GM12878 (cell line): ENCODE data around the gene WNK2. TPM values are rescaled to one million over a fixed set of nuclear protein-coding genes. Genes with fewer than 3 reads are reported as not detected.
A peak's percentile ranks its signal among the peaks of the same experiment; 100 is the strongest.

Experiments
- ATAC-seq: fragments of 200-7000 bp; cut with Tn5 transposase; 3 replicates; pipeline ENCODE4 v1.9.1; 2020; ENCODE audit warnings: mild to moderate bottlenecking, moderate library complexity
- BruUV-seq: library from RNA; stranded (reverse); fragments of 400-500 nt; replicated peaks from 2 replicates; lab custom pipeline; 2021; lab: Mats Ljungman, UMichigan
- CTCF ChIA-PET: fragments of 300-600 bp; sonication (Branson Sonifier 250); formaldehyde crosslinking; extraction: SDS; loops from one replicate; lab custom pipeline; 2021; ENCODE audit warnings: inconsistent platforms; lab: Yijun Ruan, JAX
- POLR2A ChIA-PET: fragments of 350-600 bp; formaldehyde crosslinking; extraction: SDS; loops from one replicate; lab custom pipeline; 2021; ENCODE audit warnings: inconsistent platforms; lab: Charles Lee
- RAD21 ChIA-PET: fragments of 300-600 bp; sonication (Branson Sonifier 250); formaldehyde crosslinking; loops from one replicate; lab custom pipeline; 2023; ENCODE audit warnings: antibody characterized with exemption; ENCODE audit not compliant: unreplicated experiment; lab: Charles Lee
- SMC1A ChIA-PET: fragments of 300-600 bp; sonication (Branson Sonifier 250); formaldehyde crosslinking; loops from one replicate; lab custom pipeline; 2023; ENCODE audit not compliant: unreplicated experiment, uncharacterized antibody; lab: Charles Lee
- DNase-seq: peaks from one replicate; pipeline ENCODE4 v3.0.0-alpha.2; 2011; ENCODE audit warnings: low read depth, low spot score
- FAIRE-seq: peaks from 3 replicates; lab custom pipeline; 2011; peaks lifted over from hg19 to GRCh38; lab: Jason Lieb, UNC
- H2AFZ ChIP-seq: 2 replicates; pipeline ENCODE4 v1.6.0; 2011; ENCODE audit warnings: low read depth, low read length, control low read depth; ENCODE audit not compliant: control insufficient read depth
- H3K27ac ChIP-seq: 2 replicates; pipeline ENCODE4 v1.5.1; 2011; ENCODE audit warnings: control low read depth; ENCODE audit not compliant: control insufficient read depth, insufficient read depth
- H3K27me3 ChIP-seq, 2 experiments: replicated peaks in 1 of 2; 2 replicates each; pipeline versions ENCODE4 v1.6.0 to v1.6.1; 2011; ENCODE audit warnings: low read length in 1 of 2; ENCODE audit not compliant: control insufficient read depth in 2 of 2, insufficient read depth in 2 of 2
- H3K36me3 ChIP-seq, 2 experiments: 2 replicates each; pipeline ENCODE4 v1.5.1; 2011; ENCODE audit warnings: low read length in 1 of 2; ENCODE audit not compliant: control insufficient read depth in 2 of 2, insufficient read depth in 2 of 2
- H3K4me1 ChIP-seq: 2 replicates; pipeline ENCODE4 v1.6.1; 2011; ENCODE audit warnings: mild to moderate bottlenecking, low read length, moderate library complexity, mixed read lengths; ENCODE audit not compliant: control insufficient read depth, insufficient read depth
- H3K4me2 ChIP-seq: 2 replicates; pipeline ENCODE4 v1.6.0; 2011; ENCODE audit warnings: control low read depth; ENCODE audit not compliant: control insufficient read depth, insufficient read depth
- H3K4me3 ChIP-seq: fragments of 200-600 bp; sonication (generic); 2 replicates; pipeline ENCODE4 v1.5.1; 2016
- H3K79me2 ChIP-seq: 2 replicates; pipeline ENCODE4 v1.6.0; 2011; ENCODE audit warnings: low read length; ENCODE audit not compliant: control insufficient read depth, insufficient read depth
- H3K9ac ChIP-seq: 2 replicates; pipeline ENCODE4 v1.8.0; 2011; ENCODE audit warnings: low read length, control low read depth, mixed read lengths; ENCODE audit not compliant: control insufficient read depth, insufficient read depth
- H3K9me3 ChIP-seq: replicated peaks from 3 replicates; pipeline ENCODE4 v1.5.1; 2011; ENCODE audit warnings: mild to moderate bottlenecking, low read length; ENCODE audit not compliant: control insufficient read depth, insufficient read depth
- H4K20me1 ChIP-seq: 2 replicates; pipeline ENCODE4 v1.6.0; 2011; ENCODE audit not compliant: control insufficient read depth, insufficient read depth
- ATF2 ChIP-seq: IDR thresholded peaks from 2 replicates; pipeline ENCODE4 v1.6.1; 2012; ENCODE audit warnings: low read length, inconsistent platforms
- BHLHE40 ChIP-seq, 2 experiments: fragments of 450-650 bp in 1 of 2; IDR thresholded peaks; 2 replicates each; pipeline ENCODE4 v1.6.1; 2011 to 2017; ENCODE audit warnings: low read depth in 2 of 2, borderline replicate concordance in 1 of 2, improper control_type of control experiment in 1 of 2, low read length in 1 of 2, mild to moderate bottlenecking in 1 of 2
- CBX3 ChIP-seq: fragments of 200-600 bp; sonication (generic); IDR thresholded peaks from 2 replicates; pipeline ENCODE4 v1.6.1; 2016; ENCODE audit warnings: low read depth, borderline replicate concordance
- CHD1 ChIP-seq: IDR thresholded peaks from 2 replicates; pipeline ENCODE4 v1.6.1; 2012; ENCODE audit warnings: low read depth, low read length, improper control_type of control experiment
- CHD4 ChIP-seq: fragments of 200-600 bp; sonication (generic); IDR thresholded peaks from 2 replicates; pipeline ENCODE4 v1.6.1; 2016; ENCODE audit warnings: mild to moderate bottlenecking
- FOS ChIP-seq: IDR thresholded peaks from 3 replicates; pipeline ENCODE4 v1.6.1; 2011; ENCODE audit warnings: borderline replicate concordance; ENCODE audit not compliant: insufficient read length; ENCODE audit errors: extremely low read depth
- HDAC6 ChIP-seq: fragments of 200-600 bp; sonication (generic); IDR thresholded peaks from one replicate; pipeline ENCODE4 v1.8.0; 2017; ENCODE audit warnings: antibody characterized with exemption; ENCODE audit not compliant: unreplicated experiment
- IKZF2 ChIP-seq, 2 experiments: fragments of 450-650 bp; IDR thresholded peaks; 2 replicates each; pipeline ENCODE4 v1.6.1; 2017; ENCODE audit warnings: mild to moderate bottlenecking in 2 of 2, moderate library complexity in 2 of 2
- JUND ChIP-seq: IDR thresholded peaks from 2 replicates; pipeline ENCODE4 v1.6.1; 2012; ENCODE audit warnings: low read depth, mild to moderate bottlenecking, low read length, improper control_type of control experiment, moderate library complexity
- MYC ChIP-seq: IDR thresholded peaks from 2 replicates; pipeline ENCODE4 v1.6.1; 2011; ENCODE audit warnings: mild to moderate bottlenecking, low read length, moderate library complexity, inconsistent platforms; ENCODE audit not compliant: insufficient read depth, insufficient replicate concordance, insufficient read length, severe bottlenecking
- RELA ChIP-seq: fragments of 450-650 bp; IDR thresholded peaks from 2 replicates; pipeline ENCODE4 v1.8.0; 2014; ENCODE audit warnings: borderline replicate concordance; ENCODE audit not compliant: partially characterized antibody
- RFX5 ChIP-seq: IDR thresholded peaks from 2 replicates; pipeline ENCODE4 v1.6.1; 2011; ENCODE audit warnings: low read depth, low read length, improper control_type of control experiment
- SMAD1 ChIP-seq: fragments of 450-650 bp; IDR thresholded peaks from 2 replicates; pipeline ENCODE4 v1.6.1; 2018; ENCODE audit warnings: mild to moderate bottlenecking, low read depth; ENCODE audit not compliant: partially characterized antibody
- YBX1 ChIP-seq: fragments of 450-650 bp; IDR thresholded peaks from 2 replicates; pipeline ENCODE4 v1.6.1; 2016; ENCODE audit warnings: antibody characterized with exemption
- ZBTB11 ChIP-seq: fragments of 450-650 bp; formaldehyde crosslinking; IDR thresholded peaks from 2 replicates; pipeline ENCODE4 v1.5.0; 2022; ENCODE audit warnings: mild to moderate bottlenecking, missing genetic modification characterization
- ZSCAN29 ChIP-seq: fragments of 450-650 bp; IDR thresholded peaks from 2 replicates; pipeline ENCODE4 v1.6.1; 2017; ENCODE audit warnings: mild to moderate bottlenecking, moderate library complexity
- WGBS: methylation state at CpG from one replicate; pipeline ENCODE4 v1.1.6; 2016; ENCODE audit warnings: low lambda C conversion rate; ENCODE audit not compliant: insufficient replicate concordance, insufficient coverage; ENCODE audit errors: missing lambda C conversion rate; 5-methylcytosine and 5-hydroxymethylcytosine counted together
- in situ Hi-C: fragments of 300-500 bp; cut with MboI; formaldehyde crosslinking; loops from 9 replicates; pipeline ENCODE4 v1.14.3; 2018; ENCODE audit warnings: mixed read lengths
- intact Hi-C: fragments of 100-400 bp; cut with micrococcal nuclease; formaldehyde crosslinking; loops from one replicate; pipeline ENCODE4 v1.14.2; 2022; ENCODE audit not compliant: unreplicated experiment
- polyA plus RNA-seq, 11 experiments: library from polyadenylated mRNA; depleted of rRNA in 4 of 11; unstranded in 6 of 11; stranded (reverse) in 5 of 11; fragments of >200 nt; fragmentation: Nextera tagmentation in 4 of 11; fragmentation: Illumina TruSeq in 1 of 11; extraction: Ambion mirVana in 4 of 11; extraction: Trizol in 1 of 11; gene quantifications; 1 replicate in 1 of 11; 2 replicates in 10 of 11; pipeline versions ENCODE4 v1.2.1 to v1.2.3, GENCODE V29; 2011 to 2016; ENCODE audit warnings: inconsistent platforms in 2 of 11, missing spikeins in 2 of 11, low read depth in 1 of 11
- total RNA-seq, 4 experiments: library from RNA; depleted of rRNA in 3 of 4; stranded (reverse); fragments of >200 nt in 3 of 4; fragmentation: Illumina TruSeq in 1 of 4; extraction: Trizol in 1 of 4; gene quantifications; 2 replicates each; pipeline versions ENCODE4 v1.2.1 to v1.2.3, GENCODE V29; 2013 to 2021
- TF ChIP-seq, protein P1 (sequence below): fragments of 450-650 bp; IDR thresholded peaks from 2 replicates; pipeline ENCODE4 v1.6.1; 2017; ENCODE audit warnings: mild to moderate bottlenecking, low read depth, inconsistent platforms; ENCODE audit not compliant: poor library complexity, severe bottlenecking

WNK2 gene
- total and polyA plus RNA-seq, 10 of the 15 experiments (the other 5 are each of a cell fraction or from before 2014, with no cell fraction given), result 0.15 TPM; not detected in 9

DNA sequence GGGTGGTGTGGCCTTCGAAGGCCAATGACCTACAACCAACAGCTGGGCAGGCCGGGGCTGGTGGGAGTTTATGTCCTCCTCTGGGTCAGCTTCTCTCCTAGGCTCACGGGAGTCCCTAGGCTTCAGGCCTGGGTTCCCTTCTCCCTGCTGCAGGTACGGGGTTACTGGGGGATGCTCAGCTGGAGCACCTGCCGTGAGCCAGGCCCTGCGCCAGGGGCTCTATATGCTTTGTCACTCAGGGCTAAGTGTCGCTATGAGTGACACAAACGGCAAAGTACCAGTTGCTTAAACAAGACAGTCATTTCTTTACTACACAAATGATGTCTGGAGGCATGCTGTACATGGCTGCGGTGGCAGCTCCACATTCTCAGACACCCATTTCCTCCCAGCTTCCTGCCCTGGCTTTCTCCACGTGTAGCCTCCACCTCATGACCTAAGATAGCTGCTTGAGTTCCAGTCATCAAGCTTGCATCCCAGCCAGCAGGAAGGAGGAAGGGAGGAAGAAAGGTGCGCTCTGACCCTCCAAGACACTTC, 27.4 kb upstream of the WNK2 start:
- Histone ChIP-seq H2AFZ (no peak overlapping the region), H3K4me2 (no peak overlapping the region), H3K9me3 (no peaks in the 10 kb centered on the region; the same call in 1 of the 3 replicates), H3K4me3 (no peak overlapping the region), H3K4me1 (peaks cover 5% of the 10 kb centered on the region), H4K20me1 (no peaks in the 10 kb centered on the region), H3K27me3 (no peaks in the 10 kb centered on the region), H3K79me2 (no peaks in the 10 kb centered on the region), H3K27ac (no peak overlapping the region), H3K36me3 (no peaks in the 10 kb centered on the region), H3K9ac (no peak overlapping the region)
- WGBS, result 5% methylated on average over 11 of the region's 11 CpGs
- ChIA-PET CTCF (interaction anchor here (0.6 kb wide), 1 partner anchor 48 kb away, joined by 3 read pairs; no protein-coding TSS in a partner anchor), SMC1A (interaction anchor here (0.6 to 1.7 kb wide), 4 partner anchors 14 to 147 kb away, joined by 3 to 8 read pairs (median 3); no protein-coding TSS in a partner anchor), POLR2A (no interaction called here), RAD21 (interaction anchor here (1.2 to 2.0 kb wide), 4 partner anchors 47 to 410 kb away, joined by 3 to 6 read pairs (median 5); no protein-coding TSS in a partner anchor)
- peak; percentile 74 for ATAC-seq
- FAIRE-seq, result peak; percentile 80
- BruUV-seq, result no TSS peak
- peak; percentile 48 for DNase-seq
- intact Hi-C loops (no loop called here), in situ Hi-C loops (no loop called here)
- TF ChIP-seq SMAD1, result no peak
- TF ChIP-seq JUND, result no peak
- no peak for TF ChIP-seq YBX1
- no peak for TF ChIP-seq FOS
- no peak for TF ChIP-seq RFX5
- TF ChIP-seq, protein P1, sequence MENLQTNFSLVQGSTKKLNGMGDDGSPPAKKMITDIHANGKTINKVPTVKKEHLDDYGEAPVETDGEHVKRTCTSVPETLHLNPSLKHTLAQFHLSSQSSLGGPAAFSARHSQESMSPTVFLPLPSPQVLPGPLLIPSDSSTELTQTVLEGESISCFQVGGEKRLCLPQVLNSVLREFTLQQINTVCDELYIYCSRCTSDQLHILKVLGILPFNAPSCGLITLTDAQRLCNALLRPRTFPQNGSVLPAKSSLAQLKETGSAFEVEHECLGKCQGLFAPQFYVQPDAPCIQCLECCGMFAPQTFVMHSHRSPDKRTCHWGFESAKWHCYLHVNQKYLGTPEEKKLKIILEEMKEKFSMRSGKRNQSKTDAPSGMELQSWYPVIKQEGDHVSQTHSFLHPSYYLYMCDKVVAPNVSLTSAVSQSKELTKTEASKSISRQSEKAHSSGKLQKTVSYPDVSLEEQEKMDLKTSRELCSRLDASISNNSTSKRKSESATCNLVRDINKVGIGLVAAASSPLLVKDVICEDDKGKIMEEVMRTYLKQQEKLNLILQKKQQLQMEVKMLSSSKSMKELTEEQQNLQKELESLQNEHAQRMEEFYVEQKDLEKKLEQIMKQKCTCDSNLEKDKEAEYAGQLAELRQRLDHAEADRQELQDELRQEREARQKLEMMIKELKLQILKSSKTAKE, result no peak
- no peak for TF ChIP-seq MYC
- TF ChIP-seq CHD4, result no peak
- no peak for TF ChIP-seq ZBTB11 (CRISPR knock-in tag)
- no peak for TF ChIP-seq RELA
- no peak for TF ChIP-seq ZSCAN29
- TF ChIP-seq ATF2, result peak; percentile 57; the same call in 1 of the 2 replicates
- TF ChIP-seq IKZF2 (IDR thresholded peaks at IDR 0.05), result peak in 1 of 2 experiments; percentile 51; a peak in 1 of 4 replicates
- no peak for TF ChIP-seq HDAC6
- no peak for TF ChIP-seq CHD1
- peak in 1 of 2 experiments; percentile 20; a peak in 1 of 4 replicates for TF ChIP-seq BHLHE40 (IDR thresholded peaks at IDR 0.05; ENCODE audit: borderline replicate concordance in 1 of 2, low read depth in 2 of 2, low read length in 1 of 2)
- TF ChIP-seq CBX3, result no peak
